IPS DF 4.7 (cell line): ENCODE data around the gene MBD3.
A peak's percentile ranks its signal among the peaks of the same experiment; 100 is the strongest.

Source experiments
- DNase-seq: peaks from one replicate; pipeline ENCODE4 v3.0.0-alpha.2; 2013; ENCODE audit warnings: low spot score; ENCODE audit errors: extremely low read depth

MBD3 gene

DNA sequence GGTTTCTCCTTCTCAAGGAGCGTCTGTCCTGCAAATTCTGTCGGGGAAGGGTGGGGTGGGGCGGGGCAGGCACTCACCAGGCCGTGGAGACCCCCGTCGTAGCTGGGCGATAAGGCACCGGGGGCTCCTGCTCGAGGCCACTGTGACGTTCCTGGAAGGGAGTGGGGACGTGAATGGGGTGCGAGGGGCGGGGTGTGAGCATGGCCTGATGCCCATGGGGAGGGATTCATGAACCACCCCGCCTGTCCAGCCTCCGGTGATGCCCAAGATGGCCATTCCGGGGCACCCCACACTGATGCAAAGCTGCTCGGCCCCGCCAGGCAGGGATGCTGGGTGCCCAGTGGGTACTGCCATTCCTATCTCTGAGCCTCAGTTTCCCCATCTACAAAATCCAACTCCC lies 27.0 kb upstream of the MBD3 start:
- no peak for DNase-seq

DNA sequence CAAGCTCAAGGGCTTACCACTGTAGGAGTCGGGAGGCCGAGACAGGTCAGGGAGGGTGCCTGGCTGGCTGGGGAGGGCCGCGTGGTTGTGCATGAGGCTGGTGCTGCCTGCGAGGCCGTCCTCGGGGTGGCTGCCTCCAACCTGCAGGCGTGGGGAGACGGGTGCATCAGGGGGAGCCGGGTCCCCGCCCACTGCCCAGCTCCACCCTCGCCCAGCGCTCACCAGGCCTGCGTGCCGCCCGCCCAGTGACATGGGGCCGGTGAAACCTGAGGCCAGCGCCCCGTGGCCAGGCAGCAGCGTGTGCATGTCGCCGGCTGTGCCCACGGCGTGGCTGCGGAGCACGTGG lies 26.4 kb upstream of the MBD3 start:
- DNase-seq: no peak

DNA sequence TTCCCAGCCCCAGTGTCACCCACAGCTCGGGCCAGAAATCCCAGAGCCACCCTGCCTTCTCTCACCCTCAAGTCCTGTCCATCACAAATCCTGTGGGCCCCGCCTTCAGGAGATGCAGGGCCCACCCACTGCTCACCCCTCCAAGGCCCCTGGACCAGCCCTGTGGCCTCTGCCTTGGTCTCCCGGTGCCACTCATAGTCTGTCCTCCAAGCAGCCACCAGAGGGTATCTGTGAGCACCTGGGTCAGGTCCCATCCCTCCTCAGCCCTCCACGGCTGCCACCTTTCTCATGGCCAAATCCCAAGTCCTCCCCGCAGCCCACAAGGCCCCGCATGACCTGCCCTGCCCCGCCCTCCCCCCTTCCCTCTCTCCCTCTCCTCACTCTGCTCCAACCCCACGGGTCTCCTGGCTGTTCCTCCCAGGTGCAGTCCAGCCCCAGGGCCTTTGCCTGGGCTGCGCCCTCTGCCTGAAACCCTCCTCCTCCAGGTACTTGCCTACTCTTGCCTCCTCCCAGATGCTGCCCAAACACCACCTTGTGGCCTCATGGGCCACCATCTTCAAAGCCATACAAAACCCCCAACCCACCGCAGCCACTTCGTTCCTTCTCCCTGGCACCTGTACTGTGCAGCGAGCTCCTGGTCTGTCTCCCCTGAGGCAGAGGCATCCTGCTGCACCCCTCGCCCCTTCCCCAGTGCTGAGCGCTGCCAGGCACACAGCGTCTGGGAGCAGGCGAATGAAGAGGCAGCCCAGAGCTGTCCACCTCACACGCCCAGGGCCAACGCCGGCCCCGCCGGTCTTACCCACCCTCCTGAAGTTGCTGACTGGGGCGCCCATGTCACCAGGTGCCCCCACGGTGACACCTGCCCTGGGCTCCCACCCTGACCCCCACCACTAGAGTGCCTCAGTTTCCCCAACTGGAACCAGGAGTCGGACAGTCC lies 25.8 kb upstream of the MBD3 start:
- peak; percentile 16 for DNase-seq

DNA sequence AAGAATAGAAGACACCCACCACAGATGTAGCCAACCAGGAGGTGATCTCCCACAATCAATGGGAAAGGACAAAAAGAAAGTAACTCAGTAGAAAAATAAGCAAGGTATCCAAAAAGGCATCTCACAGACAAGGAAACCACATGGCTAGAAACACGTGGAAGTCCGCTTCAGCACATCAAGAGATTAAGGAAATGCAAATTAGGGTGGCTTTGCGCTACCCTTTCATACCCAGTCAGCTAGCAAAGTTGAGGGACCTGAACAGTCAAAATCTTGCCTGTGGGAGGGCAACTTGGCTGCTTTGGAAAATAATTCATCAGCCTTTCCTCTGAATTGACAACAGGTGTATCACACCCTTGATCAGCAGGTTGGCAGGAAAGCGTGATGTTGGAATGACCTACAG lies 24.2 kb upstream of the MBD3 start:
- no peak for DNase-seq

DNA sequence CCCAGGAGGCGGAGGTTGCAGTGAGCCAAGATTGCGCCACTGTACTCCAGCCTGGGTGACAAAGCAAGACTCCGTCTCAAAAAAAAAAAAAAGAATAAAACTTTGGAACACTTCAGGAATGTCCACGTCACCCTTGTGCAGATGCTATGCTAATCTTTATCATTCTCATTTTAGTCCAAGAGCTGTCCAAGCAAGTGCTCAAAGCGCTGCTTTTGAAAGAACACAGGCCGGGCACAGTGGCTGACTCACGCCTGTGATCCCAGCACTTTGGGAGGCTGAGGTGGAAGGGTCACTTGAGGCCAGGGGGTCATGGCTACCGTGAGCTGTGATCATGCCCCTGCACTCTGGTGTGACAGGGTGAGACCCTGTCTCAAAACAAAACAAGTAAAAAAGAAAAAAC lies 23.7 kb upstream of the MBD3 start:
- DNase-seq: no peak

DNA sequence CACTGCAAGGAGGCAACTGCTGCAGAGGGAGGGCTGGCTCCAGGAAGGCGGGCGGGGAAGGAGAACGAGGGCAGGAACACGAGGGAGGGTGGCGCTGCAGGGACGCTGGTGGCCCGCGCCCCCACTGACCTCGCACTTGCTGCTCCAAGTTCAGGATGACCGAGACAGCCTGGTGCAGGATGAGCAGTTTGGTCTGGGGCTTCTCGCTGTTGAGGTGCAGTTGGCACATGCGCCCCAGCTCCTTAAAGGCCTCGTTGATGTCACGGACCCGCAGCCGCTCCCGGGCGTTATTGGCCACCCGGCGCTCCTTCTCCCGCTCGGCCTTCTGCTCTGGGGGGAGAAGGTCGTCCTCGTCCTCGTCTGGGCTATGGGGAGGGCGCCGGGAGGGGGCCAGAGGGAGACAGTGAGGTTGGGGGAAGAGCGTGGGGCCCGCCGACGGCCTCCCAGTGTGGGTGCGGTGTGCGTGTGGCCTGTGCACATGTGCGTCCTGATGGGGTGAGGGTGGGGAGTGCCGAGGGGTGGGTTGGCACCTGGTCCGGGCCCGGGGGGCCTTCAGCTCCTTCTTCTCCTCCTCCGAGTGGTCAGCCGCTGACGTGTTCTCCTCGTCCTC lies 22.6 kb upstream of the MBD3 start:
- no peak for DNase-seq

DNA sequence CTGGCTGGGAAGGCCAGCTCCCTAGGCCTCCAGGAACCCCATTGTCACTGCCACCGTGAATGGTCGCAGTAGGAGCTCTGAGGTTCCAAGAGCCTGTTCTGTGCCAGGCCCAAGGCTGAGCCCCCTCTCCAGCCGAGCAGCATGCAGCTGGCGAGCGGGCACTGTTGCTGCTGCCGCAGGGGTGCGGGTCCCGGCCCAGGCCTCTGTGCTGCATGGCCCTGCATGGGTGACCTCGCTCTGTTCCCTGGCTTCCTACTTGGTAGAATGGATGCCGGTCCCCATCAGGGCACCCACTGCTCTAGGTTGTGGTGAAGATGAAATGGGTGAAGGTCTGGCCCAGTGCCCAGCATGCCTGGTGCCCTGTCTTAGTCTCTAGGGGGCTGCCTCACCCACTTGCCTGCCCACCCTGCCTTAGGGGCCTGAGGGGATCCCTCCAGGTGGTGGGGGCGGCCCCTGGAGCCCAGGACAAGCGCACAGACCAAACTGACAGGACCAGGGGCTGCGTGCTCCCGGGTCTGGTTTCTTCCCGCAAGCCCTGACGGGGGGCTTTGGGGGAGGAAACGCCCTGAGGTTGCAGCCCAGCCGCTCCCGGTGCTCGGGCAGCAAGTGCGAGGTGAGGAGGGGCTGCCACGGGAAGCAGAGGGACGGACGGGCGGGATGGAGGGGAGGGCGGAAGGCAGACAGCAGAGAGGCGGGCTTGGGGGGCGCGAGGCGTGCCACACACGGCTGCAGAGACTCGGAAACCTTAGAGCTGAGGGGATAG lies 21.3 kb upstream of the MBD3 start:
- DNase-seq: no peak

DNA sequence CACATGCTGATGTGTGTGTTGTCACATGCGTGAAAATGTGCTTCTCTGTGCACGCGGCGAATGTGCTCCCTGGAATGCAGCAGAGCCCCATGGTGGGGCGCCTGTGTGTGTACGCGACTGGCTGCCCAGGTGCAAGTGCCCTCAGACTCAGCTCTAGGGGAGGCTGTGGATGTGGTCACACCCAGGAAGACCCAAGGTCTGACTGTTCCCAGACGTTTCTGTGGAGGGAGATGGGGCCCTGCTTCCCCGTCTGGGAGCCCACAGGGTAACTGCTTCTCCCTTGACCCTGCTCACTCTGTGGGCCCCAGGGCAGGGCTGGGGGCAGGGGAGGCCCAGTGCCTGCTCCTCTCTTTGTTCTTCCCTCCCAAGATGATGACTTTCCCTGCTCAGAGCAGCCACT lies 20.5 kb upstream of the MBD3 start:
- DNase-seq: no peak

DNA sequence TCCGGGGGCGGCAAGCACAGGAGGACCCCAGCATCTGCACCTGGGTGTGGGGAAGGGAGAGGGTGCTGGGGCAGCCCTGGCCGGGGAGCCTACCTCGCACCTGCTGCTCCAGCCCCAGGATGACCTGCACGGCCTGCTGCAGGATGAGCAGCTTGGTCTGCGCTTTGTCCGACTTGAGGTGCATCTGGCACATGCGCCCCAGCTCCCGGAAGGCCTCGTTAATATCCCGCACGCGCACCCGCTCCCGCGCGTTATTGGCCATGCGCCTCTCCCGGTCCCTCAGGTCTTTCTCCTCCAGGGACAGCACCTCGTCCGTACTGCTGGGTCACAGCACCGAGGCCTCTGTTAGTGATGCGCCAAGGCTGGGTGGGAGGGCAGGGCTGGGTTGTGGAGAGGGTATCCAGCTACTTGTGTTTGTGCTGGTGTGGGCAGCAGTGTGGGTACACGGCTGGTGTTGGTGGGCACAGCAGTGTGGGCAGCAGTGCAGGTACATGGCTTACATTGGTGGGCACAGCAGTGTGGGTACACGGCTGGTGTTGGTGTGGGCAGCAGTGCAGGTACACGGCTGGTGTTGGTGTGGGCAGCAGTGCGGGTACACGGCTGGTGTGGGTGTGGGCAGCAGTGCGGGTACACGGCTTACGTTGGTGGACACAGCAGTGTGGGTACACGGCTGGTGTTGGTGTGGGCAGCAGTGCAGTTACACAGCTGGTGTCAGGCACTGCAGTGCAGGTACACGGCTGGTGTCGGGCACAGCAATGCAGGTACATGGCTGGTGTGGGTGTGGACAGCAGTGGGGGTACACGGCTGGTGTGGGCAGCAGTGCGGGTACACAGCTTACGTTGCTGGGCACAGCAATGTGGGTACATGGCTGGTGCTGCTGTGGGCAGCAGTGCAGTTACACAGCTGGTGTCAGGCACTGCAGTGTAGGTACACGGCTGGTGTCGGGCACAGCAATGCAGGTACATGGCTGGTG lies 19.7 kb upstream of the MBD3 start:
- no peak for DNase-seq

DNA sequence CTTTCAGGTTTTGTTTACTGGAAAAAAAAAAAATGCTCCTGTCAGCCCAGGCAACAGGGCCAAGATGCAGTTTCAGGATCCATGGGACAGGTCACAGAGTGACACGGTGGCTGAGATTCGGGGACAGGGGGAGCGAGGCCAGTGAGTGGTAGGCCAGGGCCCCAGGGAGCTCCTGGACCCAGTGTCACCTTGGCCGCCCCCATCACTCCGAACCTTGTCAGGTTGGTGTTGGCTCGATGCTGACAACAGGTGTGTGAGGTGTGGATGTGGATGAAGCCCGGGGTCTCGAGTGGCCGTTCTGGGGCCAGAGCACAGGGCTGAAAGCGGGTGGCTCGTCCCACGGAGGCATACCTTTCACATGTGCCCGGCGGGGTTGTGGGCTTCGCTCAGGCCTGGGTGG lies 18.7 kb upstream of the MBD3 start:
- no peak for DNase-seq

DNA sequence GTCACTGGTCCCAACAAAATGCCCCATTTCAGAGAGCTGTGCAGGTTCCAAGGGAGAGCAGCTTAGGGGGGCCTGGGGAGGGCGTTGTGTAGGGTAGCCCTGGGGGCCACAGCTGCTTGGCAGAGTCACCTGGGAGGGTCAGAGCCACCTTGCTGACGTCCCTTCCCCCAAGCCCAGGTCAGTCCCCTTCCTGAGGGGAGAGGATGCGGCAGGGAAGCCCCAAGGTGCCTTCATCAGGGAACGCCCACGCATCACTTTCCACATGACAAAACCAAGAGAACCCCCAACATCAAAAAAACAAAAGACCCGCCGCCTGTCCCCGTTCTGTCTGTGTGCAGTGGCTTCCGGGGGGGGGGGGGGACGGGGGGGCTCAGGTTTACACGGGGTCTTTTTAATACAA lies 17.9 kb upstream of the MBD3 start:
- DNase-seq: no peak

DNA sequence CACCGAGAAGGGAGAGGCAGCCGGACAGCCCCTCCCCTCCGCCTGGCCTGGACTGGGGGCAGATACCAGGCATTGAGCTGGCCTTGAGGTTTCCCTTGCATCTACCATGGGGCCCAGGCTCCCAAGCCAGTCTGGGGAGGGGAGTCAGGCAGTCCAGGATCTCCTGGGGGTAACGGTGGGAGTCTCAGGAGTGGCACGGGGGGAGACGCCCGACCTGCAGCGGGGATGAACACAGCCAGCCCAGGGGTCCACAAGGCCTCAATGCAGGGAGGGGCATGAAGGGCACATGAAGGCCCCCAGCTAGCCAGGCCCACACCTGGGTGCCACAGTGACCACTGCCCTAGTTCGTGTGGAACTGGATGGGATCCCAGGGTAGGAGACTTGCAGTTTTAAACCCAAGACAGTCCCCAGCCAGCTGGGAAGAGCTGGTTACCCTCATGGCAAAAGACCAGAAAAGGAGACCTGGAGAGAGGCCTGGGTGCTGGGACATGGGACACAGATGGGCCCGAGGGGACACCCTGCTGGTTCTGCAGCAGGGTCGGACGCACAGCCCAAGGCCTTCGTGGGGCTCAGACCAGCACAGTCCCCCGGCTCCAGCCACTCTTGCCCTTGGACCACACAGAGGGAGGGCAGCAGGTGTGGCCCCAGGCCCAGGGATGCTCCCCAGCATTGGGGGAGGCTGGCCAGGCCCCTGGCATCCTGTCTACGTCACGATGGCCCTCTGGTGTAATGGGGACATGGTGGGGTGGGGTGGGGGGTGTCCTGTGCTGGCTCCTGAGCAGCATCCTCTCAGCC lies 17.2 kb upstream of the MBD3 start:
- DNase-seq: no peak

DNA sequence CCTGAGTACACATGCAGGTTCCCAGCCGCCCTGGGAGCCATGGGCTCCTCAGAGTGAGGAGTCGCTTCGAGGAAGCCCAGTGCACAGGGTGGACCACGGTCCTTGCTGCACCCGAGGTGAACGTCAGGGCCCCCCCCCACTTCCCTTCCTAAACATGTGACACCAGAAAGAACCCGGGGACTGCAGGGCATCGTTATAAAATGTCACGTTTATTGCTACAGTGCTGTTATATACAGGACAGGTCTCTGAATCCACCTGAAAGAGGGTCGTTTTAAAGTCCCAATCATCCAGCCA lies 16.4 kb upstream of the MBD3 start:
- DNase-seq: no peak

DNA sequence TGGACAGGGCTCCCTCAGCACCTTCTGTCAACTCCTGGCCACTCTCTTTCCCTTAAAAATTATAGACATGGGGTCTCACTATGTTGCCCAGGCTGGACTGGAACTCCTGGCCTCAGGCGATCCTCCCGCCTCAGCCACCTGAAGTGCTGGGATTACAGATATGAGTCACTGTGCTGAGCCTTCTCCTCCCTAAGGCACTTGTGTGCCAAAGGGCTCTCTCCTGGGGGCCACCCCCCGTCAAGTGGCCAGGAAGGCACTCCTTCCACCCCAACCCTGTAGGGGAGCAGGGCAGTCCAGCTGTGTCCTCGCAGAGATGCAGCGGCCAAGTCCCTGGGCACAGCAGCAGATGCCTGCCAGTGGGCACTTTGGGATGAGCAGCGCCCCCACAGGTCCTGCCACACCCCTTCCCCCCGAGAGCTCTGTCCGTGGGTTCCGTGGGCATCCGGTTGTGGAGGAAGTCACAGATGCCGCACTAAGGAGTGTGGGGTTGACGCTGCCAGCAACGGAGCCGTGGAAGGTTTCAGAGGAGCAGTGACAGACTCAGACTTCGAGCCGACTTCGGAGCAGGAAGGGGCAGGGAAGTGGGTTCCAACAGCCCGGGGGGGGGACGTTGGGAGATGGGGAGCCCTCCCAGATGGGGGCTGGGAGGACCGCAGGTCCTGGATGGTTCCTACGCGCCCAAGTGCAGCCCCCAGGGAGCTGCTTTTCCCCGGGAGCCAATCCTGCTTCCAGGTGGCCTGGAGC lies 15.9 kb upstream of the MBD3 start:
- DNase-seq: no peak

DNA sequence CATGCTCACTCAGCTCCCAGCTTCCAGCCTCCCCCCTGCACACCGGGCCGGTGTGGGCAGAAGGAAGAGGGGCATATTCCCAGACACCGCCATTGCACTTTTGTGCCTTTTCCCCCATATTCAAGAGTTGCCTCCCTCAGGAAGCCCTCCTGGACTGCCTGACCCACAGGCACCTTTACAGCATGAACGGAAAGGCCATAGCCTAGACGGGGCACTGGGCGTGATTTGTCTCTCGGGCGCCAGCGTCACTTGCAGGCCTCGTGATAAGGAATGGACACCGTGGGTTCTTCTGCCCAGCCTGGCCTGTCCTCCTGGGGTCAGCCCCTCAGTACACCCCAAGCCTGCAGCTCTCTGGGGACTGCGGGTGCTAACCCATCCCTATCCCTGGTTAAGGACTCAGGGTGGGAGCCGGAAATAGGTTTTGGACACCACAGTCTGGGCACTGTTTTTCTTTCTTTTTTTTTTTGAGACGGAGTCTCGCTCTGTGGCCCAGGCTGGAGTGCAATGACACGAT lies 13.5 kb upstream of the MBD3 start:
- no peak for DNase-seq

DNA sequence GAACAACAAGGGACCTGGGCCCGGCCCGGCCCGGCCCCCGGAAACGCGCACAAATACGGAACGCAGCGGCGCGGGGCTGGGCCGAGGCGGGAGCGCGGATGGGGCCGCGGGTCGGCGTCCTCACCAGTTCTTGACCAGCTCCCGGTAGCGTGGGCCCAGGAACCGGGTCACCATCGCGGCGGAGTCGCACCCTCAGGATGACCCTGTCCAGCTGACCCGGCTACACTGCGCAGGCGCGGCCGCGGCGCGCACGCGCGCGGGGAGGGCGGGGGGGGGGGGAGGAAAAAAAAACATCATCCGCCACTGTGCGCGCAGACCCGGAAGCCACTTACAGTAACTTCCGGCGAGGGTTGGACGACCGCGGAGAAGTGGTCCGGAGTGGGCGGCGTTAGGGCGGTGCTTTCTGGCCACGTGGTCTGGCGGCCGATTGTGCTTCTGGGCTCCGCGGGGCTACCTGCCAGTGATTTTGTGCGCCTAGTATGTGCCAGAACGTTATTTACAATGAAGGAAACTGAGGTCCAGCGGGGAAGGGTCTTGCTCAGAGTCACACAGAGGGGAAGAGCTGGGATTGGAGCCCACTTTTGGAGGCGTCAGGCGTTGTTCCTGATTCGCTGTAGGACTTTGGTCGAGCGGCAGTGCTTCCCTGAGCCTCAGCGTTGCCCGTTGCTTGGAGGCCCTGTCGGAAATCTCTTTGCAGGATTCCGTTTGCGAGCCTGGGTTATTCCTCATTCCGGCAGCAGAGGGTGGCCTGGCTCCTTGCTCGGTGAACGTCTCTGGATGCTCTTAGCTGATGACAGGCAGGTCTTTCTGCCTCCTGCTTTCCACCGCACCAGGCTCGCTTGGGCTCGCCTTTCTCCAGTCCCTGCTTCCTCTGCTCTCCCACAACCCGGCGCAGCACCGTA lies 12.8 kb upstream of the MBD3 start, which contains the start of gene UQCR11:
UQCR11 (minus strand) TSS at position 227 of the 902 bp plus-strand sequence; CDS start at position 174, 53 bp downstream.
- DNase-seq: no peak

DNA sequence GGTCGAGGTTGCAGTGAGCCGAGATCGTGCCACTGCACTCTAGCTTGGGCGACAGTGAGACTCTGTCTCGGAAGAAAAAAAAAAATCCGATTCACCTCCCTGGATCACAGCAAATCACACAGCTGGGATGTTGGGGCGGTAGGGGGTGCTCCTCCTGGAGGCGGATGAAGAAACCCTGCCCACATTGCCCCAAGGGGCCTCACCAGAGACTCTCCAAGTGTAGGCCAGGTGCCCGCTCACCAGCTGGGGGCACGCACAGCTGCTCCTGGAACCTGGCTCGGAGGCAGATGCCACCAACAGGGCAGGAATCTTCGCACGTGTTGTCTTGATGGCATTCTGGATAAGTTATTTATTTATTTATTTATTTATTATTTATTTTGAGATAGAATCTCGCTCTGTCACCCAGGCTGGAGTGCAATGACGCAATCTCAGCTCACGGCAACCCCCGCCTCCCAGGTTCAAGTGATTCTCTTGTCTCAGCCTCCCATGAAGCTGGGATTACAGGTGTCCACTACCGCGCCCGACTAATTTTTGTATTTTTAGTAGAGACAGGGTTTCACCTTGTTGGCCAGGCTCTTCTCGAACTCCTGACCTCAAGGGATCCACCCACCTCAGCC lies 9.5 kb upstream of the MBD3 start:
- no peak for DNase-seq

DNA sequence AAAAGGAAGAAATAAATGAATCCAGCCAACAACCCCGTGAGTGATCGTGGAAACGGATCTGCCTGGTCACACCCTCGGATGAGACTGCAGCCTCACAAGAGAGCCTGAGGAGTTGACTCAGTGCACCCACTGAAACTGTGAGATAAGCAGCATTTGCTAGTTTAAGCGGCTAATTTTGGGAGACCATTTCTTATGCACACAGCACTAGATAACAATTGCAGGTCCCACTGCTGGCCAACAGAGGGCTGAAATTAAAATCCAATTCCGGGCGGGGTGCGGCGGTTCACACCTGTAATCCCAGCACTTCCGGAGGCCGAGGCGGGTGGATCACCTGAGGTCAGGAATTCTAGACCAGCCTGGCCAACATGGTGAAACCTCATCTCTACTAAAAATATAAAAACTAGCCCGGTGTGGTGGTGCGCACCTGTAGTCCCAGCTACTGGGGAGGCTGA lies 9.0 kb upstream of the MBD3 start:
- DNase-seq: no peak
